ENCODE results near the gene ADAMTS2.

Gene ADAMTS2

DNA sequence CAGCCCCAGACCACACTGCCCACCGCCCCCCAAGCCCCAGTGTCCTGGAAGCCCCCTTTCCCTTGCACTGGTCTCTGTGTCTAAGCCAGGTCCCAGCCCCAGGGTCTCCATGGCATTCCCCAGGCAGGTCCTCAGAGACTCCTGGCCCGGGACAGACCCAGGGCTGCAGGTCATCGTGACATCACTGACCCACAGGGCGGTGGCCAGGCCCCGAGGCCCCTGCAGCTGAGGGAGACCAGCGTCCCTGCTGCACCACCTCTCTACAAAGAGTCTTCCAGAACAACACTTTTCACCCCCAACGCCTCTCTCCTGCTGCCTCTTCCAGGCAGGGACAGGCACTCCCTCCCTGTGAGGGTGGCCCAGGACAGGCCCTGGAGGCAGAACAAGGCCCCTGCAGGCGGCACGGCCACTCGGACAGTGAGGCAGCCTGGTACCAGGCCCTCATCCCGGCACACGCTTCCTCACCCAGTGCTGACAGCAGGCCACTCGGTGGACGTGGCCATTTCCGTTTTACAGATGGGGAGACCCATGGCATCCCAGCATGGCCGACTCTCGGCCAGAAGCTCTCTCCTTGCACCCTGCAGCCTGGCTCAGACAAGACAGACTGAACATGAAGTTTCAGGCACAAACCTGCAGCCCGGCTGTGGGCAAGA, 136.4 kb downstream of the ADAMTS2 start:
- no peak for DNase-seq

DNA sequence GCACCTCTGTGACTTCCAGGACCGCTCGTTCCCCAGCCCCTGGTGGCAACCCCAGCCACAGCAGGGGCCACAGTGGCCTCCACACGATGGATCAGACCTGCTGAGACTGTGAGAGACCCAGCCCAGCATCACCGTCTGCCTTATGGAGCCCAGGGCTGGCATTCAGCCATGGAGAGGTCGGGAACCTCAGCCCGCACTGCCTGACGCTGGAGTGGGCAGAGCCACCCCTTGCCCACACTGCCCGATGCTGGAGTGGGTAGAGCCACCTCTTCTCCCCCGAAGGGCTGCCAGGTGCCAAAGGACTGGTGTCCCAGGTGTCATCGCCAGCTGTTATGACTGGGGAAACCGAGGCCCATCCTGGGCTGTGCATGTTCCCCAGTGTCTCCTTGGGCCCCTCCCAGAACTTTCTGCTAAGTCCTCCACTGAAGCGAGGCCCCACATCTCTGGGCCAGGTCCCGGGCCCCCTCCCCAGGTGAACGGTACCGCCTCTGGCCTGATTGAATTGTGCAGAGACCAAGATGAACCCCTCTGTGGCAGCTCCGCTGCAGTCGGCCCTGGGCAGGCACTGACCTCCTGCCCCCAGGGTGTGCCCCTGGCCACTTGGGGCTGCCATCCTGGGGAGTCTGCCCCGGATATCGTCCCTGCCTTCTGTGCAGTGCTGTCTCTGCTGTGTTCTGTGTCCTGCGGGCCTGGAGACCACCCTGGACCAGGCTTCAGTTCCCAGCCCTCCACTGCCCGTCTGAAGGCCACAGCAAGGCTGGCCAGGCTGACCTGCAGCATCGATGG, 137.1 kb downstream of the ADAMTS2 start:
- DNase-seq, result no peak

DNA sequence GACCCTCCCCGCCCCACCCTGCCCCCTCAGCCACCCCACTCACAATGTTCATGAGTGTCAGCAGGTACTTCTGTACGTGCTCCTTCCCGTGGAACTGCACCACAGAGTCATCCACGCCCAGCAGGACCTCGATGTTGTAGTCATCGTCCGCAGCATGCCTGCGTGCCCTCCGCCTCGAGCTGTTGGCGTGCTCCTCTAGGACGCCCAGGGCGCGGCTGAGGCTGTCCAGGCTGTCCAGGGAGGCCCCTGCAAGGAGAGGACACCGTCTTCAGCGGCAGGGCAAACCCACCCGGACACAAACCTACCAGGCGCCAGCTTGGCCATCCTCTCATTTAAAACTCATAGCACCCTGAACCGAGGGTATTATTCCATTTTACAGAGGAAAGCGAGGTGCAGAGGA, 137.8 kb downstream of the ADAMTS2 start:
- no peak for DNase-seq

DNA sequence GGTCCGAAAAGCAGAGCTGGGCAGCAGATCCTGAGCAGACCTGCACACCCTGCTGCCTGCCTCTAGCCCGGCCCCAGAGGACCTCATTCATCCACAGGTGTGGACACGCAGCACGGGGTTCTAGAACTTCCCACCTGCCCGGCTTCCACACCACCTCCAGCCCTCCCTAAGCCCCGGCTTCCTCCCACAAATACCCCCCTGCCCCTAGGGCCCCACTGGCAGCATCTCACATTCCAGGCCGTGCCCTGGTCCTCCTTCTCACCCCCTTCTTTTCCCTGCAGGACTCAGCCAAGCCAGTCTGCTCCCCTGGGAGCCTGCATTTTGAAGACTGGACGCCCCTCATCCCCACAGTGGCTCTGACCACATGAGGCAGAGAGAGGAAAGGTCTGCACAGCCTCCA, 138.9 kb downstream of the ADAMTS2 start:
- DNase-seq, result no peak

DNA sequence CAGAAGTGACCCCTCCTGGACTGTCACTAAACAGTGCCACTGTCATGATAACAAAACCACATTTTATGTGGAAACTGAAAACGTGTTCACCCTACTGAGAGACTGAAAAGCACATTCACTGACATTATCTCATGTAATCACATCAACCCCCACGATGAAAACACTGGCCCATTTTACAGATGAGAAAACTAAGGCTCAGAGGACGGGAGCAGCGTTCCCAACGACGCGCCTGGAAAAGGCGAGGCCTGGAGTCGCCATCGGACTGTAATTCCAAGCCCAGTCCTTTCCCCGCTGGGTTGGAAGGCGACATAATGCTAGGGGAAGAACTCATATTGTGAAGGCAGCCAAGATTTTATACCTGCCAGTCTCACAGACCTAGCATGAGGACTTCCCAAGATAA, 140.0 kb downstream of the ADAMTS2 start:
- DNase-seq, result no peak

DNA sequence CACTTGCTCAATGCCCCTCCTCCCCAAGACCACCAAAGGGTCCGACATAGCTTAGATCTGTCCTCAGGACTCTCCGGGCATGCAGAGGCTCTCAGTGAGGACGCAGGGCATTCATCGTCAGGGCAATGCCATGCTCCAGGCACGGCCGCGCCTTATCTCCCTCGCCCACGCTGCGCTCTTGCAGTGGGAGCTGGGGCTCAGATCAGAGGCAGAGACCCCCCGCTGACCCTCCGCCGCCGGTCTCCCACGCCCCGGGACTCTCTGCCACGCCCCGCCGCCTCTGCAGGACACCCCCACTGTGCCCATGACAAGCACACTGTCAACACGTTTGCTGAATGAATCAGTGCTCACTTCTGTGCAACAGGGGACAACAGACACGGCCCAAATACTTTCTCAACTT, 140.7 kb downstream of the ADAMTS2 start:
- no peak for DNase-seq

DNA sequence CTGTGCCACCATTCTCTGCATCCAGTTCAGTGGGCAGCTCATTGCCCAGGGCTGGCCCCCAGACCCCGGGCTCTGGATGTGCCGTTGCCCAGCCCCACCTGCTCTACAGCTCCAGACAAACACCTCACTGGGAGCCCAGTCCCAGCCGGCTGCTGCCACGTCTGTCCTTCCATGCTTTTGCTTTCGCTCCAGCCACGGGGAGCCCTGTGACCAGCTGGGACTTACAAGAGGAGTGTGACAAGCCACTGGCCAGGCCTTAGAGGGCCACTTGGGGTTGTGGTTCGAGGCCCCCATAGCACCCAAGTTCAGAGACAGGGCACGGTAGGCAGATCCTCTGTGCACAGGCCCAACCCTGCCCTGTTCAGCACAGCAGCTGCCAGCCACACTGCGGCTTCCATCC, 142.0 kb downstream of the ADAMTS2 start:
- DNase-seq, result no peak

DNA sequence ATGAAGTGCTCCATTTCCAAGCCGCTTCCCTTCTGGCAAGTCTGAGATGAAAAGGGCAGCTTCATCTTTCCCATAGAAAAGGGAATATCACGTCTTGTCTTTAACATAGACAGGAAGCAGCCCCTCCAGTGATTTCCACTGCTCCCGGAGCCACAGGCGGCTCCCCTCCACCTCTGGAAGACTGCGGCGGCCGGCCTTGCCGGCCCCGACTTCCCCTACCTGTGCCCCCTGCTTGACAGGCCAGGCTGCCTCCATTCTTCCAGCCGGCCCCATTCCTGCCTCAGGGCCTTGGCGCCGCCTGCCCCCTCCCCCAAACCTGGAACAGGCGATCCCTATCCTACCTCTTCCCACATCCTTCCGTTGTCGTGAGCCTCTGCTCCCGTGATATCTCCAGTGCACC, 143.3 kb downstream of the ADAMTS2 start:
- DNase-seq, result no peak

DNA sequence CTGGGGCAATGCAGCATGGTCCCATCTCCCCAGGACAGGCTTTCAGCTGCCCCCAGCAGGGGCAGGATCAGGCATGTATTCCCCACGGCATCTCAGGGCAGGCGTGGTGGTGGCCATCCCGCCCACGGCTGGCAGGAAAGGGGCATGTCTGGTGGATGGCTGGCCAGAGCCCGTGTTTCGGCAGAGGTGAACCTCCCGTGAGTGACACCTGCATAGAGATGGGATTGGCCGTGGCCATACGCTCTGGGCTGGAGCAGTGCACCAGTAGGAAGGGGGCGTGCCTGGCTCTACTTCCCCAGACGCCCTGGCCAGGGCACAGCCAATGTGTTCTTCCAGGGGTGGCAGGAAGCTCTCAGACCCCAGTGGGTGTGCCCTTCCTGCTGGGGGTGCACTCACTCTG, 146.0 kb downstream of the ADAMTS2 start:
- DNase-seq, result no peak

DNA sequence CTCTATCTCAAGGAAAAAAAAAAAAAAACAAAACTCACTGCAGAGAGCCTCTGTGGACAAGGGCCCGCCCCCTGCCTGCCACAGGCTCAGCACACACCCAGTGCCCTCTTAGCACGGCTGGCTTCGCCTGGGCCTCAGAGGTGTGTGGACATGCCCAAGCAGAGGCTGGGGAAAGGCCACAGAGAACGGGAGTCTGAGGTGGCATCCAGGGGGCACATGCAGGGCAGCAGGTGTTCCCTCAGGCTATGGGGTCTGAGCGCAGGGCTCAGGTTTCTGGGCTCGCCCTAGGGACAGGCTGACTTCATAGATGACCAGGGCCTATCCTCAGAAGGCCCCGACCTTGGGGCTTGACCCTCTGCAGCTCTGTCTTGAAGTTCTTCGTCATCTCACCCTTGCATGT, 146.4 kb downstream of the ADAMTS2 start:
- no peak for DNase-seq

DNA sequence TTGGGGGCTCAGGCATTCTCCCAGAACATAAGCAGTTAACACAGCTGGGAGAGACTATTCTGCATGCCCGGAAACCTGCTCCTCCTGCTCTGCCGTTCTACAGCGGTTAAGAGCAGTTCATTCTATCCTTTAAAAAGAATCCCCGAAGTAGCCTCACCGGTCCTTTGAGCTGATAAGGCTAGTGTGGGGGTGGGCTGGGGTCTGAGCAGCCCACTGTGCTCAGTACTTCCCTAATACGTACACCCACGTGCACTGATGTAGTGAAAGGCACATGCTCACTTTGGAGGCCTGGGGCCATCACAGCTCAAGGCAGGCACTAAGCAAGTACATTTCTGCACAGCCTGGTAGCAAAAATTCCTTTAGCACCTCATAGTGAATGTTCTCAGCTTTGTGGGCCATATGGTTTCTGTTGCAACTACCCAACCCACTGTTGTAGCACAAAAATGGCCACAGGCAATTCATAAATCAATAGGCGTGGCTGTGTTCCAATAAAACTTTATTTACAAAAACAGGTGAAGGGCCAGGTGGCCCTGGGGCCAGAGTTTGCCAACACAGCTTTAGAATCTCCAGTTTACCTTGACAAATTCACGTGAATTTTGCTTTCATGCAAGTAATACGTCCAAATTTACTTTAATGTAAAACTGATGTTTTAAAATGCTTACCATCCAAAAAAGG, 148.7 kb downstream of the ADAMTS2 start:
- no peak for DNase-seq

DNA sequence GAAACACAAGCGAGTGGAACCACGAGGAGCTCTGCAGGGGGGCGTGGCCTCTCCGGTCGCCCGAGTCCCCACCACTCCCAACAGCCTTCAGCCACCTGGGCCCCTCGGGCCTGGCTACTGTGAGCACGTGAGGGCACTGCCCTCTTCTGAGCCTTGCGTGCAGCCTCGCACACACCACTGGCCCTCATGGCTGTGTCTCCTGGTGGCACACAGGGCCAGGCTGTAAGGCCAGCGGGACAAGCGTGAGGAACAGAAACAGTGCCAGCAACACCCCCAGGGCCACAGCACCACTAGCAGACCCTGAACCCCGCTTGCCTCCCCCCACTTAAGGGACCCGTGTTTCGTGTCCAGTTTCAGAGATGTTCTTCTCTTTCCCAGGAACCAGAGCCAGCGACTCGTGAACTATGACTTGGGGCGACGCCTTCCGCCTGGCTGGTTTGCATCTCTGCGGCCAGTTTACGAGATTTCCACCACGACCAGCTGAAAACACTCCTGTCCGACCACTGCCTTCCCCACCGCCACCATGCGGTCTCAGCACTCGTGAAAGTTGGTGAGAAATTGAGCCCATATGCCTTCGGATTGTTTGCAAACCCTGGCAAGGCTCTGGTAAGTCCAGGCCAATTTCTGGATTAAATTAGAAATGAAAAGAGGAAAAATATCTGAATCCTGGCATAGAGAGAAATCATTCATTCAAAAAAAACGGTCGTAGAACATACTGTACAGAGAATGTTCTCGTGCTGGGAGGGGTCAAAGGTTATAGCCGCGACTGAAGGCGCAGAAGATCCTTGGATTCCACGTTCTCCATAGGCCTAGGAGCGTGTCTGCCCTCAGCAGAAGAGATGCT, 149.5 kb downstream of the ADAMTS2 start:
- no peak for DNase-seq

DNA sequence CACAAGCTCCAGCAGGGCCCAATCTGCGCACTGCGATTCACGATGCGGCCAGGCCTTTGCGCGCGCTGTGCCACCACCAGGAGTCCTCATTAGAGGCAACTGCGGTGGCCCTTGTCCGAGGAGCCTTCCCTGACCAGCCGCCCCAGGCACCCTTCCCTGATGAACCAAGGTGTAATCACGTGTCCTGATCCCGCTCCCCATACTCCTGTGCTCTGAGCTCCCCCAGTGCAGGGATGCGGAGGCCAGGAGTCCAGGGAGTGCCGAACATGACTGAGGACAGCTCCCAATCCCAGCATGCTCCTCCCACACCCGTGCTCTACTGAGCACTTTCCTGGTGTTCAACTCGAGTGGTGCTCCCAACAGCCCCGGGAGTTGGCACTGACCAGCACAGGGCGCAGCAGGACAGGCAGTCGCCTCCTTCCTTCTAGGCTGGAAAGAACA, 150.3 kb downstream of the ADAMTS2 start:
- no peak for DNase-seq

DNA sequence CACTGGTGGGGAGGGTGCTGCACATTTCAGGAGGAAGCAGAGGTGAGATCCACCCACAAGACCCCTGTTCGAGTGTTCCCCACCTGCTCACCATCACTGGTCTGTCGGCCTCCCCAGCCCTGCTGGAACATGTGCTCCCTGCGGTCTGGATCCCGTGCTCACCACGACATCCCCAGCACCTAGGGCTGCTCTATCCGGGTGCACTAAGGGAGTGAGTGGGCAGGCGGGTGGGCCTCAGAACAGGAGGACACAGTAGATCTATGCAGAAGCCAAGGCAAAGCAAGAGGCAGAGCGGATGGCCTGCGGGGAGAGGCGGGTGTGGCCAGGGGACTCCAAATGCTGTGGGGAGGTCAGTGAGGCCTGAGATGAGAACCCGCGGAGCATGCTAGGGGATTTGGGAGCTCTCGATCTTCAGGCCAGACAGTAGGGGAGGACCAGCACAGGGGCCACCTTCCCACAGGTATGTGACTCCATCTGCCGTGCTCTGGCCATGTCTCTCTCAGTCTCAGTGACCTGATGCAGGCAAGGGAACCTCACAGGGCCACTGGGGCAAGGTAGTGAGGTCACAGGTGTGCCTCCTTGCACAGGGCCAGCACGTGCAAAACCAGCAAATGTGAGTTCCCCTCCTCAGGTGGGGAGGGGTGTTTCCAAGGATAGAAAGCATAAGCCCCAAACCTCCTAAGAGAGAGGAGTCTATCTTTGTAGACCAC, 150.9 kb downstream of the ADAMTS2 start:
- no peak for DNase-seq

DNA sequence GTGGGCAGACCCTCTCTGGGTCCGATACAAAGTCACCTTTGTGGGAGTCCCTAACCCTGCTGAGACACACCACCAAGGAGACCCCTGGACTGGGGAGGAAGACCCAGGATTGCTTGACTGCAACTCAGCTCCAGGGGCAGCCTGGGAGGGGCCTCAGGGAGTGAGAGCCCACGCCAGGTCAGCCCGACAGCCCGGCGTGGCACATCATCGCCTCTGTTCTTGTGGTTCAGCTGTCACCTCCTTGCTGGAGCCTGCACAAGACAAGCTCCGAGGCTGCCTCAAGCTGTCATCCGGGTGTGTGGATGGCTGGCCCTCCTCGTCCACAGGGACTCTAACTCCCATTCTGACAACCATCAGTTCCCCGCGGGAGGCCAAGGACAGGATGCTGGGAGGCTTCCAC, 151.5 kb downstream of the ADAMTS2 start:
- no peak for DNase-seq

DNA sequence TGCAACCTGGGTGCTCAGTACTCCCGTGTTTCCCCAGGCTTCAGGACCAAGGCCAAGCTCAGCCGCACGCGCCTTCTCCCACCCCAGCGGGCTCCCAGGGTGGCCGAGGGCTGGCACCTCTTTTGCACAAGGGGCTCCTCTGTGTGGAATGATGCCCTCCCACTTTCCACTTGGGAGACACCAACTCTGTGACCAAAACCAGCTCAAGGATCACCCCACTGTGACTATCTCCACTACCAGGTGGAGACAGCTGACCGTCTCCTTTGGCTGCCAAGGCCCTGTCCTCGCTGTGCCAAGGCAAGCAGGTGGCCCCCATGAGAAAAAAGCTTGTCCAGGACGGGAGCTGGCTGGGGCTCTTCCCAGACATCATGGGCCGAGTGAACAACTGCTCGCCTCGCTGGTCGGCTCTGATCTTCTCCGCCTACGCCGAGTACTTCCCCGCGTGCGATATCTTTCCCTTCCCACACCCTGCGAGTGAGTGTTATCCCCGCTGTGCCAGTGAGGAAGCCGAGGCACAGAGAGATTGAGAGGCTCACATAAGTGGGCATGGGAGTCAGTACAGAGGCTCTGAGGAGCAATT, 152.3 kb downstream of the ADAMTS2 start:
- no peak for DNase-seq

DNA sequence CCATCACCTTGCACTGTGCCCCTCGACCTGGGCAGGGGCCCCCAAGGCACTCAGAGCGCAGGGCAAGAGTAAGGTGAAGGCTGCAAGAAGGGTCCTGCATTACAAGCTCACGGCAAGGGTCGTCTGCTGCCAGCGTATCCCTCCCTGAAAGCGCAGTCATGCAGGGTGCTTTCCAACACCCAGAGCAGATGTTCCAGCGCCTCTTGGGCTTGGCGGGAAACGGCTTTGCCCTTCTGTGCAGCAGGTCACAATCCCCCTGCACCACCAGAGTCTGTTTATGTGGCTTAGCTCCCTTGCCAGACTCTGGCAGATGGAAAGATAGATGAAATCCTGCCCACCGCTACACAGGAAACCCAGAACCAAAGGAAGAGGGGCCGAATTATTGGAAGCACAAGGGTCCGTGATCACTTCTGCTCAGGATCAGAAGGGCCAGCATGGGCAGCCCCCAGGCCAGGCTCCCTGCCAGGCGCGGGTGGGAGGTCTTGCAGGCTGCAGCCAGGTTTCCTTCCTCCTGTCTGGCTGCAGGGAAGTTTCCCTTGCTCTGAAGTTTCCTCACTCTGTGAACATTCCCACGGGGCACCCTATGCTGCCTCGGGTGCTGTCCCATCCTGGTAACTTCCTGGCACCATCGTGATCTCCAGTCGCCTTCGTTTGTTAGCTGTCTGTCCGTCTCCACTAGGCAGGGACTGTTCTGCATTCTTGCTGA, 152.9 kb downstream of the ADAMTS2 start:
- DNase-seq, result no peak

DNA sequence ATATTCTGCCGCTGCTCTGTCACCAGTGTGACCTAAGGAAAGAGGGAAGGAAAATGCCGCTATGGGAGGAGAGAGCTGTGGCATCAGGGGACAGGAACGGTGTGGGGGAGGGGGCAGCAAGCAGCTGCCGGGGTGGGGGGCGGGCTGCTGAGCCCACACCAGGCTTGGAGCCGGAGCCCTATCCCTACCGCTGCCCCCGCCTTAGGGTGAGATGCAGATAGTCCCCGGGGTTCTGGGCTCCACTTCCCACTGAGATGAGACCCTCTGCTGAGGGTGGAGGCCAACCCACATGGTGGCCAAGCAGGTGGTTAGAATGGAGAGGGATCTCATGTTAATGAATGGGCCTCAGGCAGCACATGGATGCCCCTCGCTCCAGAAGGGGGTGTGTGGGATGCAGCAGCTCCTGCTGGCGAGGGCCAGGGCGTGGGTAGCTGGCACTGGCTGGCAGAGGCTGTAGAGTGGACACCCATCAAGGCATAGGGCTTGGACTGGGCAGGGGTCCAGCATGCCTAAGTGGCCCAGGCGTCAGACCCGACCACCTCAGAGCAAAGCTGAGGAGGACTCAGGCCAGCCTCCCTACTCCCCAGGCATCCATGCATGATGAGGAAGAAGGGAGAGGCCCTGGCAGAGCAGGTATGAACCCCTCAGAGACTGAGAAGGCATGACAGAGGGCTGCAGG, 153.6 kb downstream of the ADAMTS2 start:
- no peak for DNase-seq

DNA sequence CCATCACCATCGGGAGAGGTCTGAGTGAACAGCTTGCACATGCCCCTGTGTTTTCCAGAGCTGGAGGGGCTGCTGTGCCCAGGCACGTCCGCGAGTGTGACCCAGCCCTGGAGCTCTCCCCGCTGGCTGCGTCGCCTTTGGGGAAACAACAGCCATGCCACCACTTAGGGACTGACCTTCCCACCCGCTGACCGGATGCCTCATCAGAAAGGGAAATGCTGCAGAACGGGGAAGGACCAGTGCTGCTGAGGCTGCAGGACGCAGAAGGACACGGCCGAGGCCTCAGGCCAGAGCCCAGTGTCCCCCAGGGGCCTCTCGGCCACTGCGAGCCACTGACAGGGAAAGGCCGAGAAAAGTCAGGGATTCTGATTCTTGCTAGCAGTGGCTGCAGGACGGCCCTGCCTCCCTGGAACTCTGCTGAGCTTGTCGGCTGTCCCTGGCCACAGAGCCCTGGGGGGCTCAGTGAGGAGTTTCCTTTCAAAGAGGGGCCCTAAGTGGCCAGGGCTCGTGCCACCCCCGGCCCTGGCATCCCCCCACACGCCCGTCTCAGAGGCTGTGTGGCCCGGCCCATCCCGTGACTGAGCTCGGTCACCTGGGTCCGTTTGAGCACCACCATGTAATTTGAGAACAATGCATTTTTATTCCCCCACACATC, 154.3 kb downstream of the ADAMTS2 start:
- no peak for DNase-seq

DNA sequence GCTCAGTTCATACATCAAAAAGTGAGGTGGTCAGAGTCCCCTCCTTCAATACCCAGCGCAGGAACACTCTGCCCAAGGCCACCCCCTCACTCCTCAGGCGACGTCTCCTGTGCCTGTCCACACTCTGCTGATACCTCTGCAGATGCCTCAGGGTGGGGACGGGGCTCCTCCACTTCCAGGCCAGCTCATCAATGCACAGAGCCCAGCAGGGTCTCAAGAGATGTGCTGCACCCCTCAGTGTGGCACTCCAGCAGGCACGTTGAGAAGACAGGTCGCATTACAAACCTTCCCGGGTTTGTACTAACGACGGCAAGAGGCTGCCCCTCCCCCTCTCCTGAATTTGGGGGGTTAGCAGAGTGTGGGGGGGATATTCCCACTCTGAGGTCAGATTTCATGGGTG, 156.6 kb downstream of the ADAMTS2 start:
- DNase-seq, result no peak
